Measurements from ENCODE around the gene GBP2. TPM values are rescaled to one million over a fixed set of nuclear protein-coding genes. Genes with fewer than 3 reads are reported as not detected.

Gene GBP2
- total RNA-seq, 1 donor from 2014 or later, result 11.8 TPM

- no peak for DNase-seq
Observed at GRCh38 chr1:89064632-89065031, 61.3 kb downstream of the GBP2 start.

- no peak for DNase-seq
Observed at GRCh38 chr1:89063094-89063493, 62.8 kb downstream of the GBP2 start.

- no peak for DNase-seq
Observed at GRCh38 chr1:89060091-89060490, 65.8 kb downstream of the GBP2 start.

Other genes starting within 250 kb of the GBP2 start
- gene GTF2B, start 234.5 kb downstream of the GBP2 start, total RNA-seq, result 37.7 TPM
- gene KYAT3, start 133.5 kb downstream of the GBP2 start, total RNA-seq, result 25.1 TPM
- 18.7 TPM for gene RBMXL1, start 133.5 kb downstream of the GBP2 start, total RNA-seq
- 9.1 TPM for gene GBP3, start 103.2 kb downstream of the GBP2 start, total RNA-seq
- gene GBP1, start 60.9 kb downstream of the GBP2 start, total RNA-seq, result 13.2 TPM
- not detected for gene GBP7, start 49.9 kb upstream of the GBP2 start, total RNA-seq
- gene GBP4, start 72.8 kb upstream of the GBP2 start, total RNA-seq, result 4.1 TPM
- 0.72 TPM for gene GBP5, start 146.7 kb upstream of the GBP2 start, total RNA-seq
- gene GBP6, start 237.9 kb upstream of the GBP2 start, total RNA-seq, result 34.4 TPM